Measurements from ENCODE around the gene COX7C.
"Not testable (repeated sequence)": the region's sequence is repeated elsewhere in the genome, so short reads cannot be mapped to it uniquely, and the experiment has no call there.

COX7C gene, protein sequence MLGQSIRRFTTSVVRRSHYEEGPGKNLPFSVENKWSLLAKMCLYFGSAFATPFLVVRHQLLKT

DNA sequence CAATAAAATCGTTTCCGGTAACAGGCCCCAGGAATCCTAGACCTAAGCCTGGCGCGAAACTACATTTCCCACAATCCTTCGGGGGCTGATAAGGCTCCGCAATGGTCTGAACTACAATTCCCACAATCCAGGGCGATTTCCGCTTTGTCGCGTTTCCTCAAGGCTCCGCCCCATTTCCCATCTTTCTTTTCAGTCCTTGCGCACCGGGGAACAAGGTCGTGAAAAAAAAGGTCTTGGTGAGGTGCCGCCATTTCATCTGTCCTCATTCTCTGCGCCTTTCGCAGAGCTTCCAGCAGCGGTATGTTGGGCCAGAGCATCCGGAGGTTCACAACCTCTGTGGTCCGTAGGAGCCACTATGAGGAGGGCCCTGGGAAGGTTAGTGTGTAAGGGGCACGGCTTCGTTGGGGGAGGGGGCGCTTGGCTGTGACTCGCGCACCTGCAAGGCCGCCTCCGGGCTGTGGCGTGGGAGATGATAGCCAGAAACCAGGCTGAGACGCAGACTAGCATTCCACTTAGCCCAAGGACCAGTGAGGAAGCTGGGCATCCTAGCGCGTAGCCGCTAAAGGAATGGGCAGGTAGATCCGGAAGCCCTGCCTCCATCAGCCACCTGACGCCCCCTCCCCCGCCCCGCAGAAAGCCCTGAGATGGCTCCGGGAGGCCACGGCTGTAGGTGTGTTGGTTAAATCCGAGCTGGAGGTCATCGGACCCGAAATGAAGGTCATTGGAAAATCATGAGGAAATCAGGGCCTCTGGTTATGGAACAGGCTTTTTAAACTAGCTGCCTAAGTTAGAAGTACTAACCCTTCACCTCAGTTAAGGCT lies at the start of gene COX7C:
TSS of gene COX7C (plus strand) at position 186 of the 821 bp plus-strand sequence. CDS start at position 301, 115 bp downstream.
- peak; percentile 95 for DNase-seq

DNA sequence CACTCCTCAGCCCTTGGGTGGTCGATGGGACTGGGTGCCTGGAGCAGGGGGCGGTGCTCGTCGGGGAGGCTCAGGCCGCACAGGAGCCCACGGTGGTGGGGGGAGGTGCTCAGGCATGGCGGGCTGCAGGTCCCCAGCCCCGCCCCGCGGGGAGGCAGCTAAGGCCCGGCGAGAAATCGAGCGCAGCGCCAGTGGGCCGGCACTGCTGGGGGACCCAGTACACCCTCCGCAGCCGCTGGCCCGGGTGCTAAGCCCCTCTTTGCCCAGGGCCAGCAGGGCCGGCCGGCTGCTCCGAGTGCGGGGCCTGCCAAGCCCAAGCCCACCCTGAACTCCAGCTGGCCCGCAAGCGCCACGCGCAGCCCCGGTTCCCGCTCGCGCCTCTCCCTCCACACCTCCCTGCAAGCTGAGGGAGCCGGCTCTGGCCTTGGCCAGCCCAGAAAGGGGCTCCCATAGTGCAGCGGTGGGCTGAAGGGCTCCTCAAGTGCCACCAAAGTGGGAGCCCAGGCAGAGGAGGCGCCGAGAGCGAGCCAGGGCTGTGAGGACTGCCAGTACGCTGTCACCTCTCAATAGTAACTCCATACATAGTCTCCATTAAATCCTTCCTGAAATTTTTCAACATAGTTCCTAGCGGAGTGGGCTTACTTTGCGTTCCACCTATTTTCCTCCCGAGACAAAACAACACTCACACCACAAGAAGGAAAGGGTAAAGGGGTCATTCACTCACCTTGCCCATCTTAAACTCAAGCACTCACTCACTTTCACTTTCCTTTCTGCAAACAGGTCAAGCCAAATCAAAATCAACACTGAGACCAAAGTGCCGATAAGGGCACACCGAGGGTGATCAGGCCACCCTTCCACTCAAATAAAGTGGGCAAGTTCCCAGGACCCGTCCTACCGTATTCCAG lies 48.0 kb upstream of the COX7C start:
- not testable (repeated sequence) for DNase-seq

GRCh38 chr5:86570427-86571083 lies 47.2 kb upstream of the COX7C start:
- no peak for DNase-seq

GRCh38 chr5:86571109-86571508 lies 46.6 kb upstream of the COX7C start:
- DNase-seq = not testable (repeated sequence)

GRCh38 chr5:86572825-86573517 lies 44.8 kb upstream of the COX7C start:
- DNase-seq = no peak

DNA sequence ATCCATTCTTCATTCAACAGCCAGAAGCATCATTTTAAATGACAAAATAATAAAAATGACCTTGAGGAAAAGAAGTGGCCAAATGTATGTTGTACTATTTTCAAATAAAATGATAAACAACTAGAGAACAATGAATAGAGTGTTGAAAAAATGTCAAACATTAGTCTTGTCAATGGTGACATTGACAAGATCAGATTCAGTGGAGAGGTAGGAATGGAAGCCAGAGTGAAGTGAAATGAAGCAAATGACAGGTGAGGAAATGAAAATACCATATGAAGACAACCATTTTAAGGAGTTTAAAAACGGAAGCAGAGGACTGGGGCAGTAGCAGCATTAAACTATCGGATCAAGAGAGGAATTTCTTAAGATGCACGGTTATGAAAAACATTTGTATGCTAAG lies 38.2 kb upstream of the COX7C start:
- DNase-seq = no peak

GRCh38 chr5:86596476-86596875 lies 21.3 kb upstream of the COX7C start:
- DNase-seq = no peak

DNA sequence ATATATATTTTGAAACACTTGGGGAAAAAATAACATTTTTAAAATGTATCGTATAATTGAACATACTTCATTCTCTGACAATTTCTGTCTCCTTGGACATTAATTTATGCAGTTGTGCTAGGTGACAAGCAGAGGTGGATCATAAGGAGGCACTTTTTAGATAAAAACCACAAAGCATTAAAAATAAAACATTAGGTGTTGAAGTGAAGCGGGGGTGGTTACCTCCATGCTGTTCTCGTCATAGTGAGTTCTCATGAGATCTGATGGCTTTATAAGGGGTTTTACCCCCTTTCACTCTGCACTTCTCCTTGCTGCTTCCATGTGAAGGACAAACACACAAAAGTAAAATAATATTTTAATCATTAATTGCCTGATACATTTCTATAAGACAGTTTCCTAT lies 11.9 kb upstream of the COX7C start:
- DNase-seq = no peak

DNA sequence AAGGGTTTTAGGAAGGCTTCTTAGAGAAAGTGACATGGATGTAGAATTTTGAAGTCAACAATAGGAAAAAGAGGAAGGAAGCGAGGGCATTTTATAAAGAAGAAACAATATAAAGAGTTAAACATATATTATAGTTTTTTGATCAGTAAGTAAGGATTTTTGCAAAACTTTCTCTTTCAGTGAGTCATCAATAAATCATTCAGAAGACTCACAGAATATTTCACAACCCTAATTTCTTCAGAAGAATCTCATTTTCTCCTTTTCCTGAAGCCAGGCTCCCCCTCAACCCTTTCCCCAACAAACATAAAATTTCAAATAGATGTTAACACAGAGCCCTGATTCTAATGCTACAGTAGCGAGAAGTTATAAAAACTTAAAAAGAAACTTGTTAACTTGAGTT lies 4.3 kb upstream of the COX7C start:
- no peak for DNase-seq

- DNase-seq = no peak
Observed at GRCh38 chr5:86617309-86617755, 409 bp upstream of the COX7C start.

- DNase-seq = no peak
Observed at GRCh38 chr5:86623785-86624483, 6.2 kb downstream of the COX7C start.

- DNase-seq = no peak
Observed at GRCh38 chr5:86625148-86625547, 7.4 kb downstream of the COX7C start.

DNA sequence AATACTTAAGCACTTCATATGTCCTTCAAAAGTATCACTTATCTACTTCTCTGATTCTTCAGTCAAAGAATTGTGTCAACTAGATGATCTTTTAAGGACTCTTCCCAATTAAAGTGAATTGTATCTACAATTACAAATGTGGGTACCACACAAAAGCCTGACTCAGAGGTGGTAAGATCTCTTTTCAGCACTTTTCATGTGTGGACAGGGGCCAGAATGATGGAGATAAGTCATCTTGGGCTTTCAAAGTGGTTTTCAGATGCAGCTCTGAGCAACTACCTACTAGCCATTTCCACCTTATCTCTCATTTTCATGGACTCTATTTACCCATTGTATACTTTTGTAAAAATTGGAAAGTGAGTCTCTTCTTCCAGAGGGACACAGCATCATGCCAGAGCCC lies 8.4 kb downstream of the COX7C start:
- DNase-seq = no peak

DNA sequence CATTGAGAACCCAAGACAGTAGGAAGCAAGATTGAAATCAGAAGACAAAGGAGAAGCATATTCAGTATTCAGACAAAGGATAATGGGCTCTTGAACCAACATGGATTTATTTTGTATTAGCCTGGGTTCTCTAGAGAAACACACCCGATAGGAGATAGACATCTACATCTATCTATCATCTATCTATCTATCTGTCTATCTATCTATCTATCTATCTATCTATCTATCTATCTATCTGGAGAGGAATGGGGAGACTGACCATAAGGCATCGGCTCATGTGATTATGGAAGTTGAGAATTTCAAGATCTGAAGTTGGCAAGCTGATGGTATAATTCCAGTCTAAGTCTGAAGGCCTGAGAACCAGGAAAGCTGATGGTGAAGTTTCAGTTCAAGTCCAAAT lies 13.4 kb downstream of the COX7C start:
- no peak for DNase-seq

DNA sequence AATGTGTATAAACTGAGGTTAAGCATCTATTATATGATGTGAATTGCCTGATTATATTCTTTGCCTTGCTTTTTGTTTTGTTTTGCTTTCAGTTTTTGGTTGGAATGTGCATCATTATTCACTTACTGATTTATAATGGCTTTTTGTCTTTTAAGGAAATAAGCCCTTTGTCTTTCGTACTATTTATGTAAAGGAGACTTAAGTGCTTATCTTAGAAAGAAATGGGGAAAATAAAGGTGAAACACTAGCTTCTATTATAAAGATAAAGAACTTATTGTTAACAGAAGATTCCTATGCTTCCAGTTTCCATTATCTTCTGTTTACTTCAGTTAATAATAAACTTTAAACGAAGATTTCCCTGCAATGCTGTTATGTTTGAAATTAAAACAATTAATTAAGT lies 23.3 kb downstream of the COX7C start:
- no peak for DNase-seq

GRCh38 chr5:86644843-86645242 lies 27.1 kb downstream of the COX7C start:
- DNase-seq = no peak

- DNase-seq = no peak
Observed at GRCh38 chr5:86645885-86646284, 28.1 kb downstream of the COX7C start.

DNA sequence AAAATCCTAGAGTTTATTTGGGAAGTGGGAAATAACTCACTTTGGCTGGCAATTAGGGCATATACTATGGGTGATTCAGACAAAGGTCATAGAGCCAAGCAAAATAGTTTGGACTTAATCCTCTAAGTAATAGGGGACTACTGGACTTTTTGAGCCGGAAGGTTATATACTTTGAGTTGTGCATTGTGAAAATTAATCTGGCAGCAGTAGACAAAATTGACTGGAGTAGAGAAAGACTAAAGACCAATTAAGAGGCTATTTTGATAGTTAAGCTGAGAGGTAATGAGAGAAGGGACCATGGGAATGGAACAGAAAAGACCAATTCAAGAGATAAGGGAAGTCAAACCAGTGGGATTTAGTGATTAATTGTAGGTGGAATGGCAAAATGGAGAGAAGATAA lies 28.9 kb downstream of the COX7C start:
- no peak for DNase-seq

DNA sequence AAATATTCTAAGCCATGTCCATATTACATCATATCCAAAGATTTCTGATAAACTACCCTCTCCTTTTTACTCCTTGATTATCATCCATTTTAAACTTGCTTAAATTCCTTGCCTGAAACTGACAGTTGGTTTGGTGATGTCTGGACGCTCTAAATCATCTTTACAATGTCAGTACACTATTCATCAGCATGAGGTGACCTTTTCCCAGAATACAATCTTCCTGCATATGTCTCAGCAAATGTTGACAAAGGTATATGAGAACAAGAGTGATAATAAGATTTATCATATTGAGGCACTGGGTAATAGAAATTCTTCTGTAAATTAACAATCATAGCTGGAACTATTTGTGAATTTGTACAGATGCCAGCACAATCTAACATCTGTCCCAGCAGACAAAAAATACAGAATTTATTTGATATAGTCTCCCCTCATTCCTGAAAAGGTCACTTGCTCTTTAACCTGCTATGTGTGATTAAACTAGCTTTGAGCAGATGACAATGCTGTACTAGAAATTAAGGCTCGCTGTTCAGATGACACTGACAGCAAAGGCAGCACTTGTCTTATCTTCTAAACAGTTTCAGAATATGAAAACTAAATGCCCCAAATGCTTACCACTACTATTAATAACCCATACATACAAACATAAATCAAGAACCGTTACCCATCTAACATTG lies 32.2 kb downstream of the COX7C start:
- DNase-seq = no peak

- DNase-seq = not testable (repeated sequence)
Observed at GRCh38 chr5:86660771-86661170, 43.0 kb downstream of the COX7C start.

DNA sequence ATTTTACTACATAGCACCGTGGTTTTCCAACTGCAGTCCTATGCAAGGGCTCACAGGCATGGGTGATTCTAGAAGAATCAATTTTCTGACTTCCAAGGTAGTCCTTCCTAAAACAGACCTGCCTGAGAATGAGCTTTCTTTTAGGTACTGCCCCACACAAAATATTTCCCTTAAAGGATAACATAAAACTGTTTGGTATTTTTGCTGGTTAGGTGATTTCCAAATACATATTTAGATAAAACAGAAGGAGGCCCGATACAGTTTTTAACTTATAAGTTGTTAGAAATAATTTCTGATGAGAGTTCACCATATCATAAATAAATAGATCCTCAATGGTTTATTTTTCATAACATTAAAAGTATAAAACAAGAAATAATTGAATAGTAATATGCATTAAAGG lies 46.4 kb downstream of the COX7C start:
- DNase-seq = no peak
